Measurements from ENCODE around the gene CPLX3. TPM values are rescaled to one million over a fixed set of nuclear protein-coding genes. Genes with fewer than 3 reads are reported as not detected.
A peak's percentile ranks its signal among the peaks of the same experiment; 100 is the strongest.

CPLX3 gene
- total RNA-seq, 2 donors from 2014 or later: 0.15 to 0.19 TPM

GRCh38 chr15:74850393-74850792 lies 24.0 kb downstream of the CPLX3 start:
- Mint-ChIP-seq H3K9me3 (no peaks in the 10 kb centered on the region), H3K4me1 (peaks cover 2% of the 10 kb centered on the region), H3K27me3 (no peaks in the 10 kb centered on the region), H3K36me3 (ENCODE audit: low read depth) (peaks cover 88% of the 10 kb centered on the region), H3K27ac (no peak overlapping the region), H3K4me3 (no peak overlapping the region)
- no peak for ATAC-seq (replicated peaks)

GRCh38 chr15:74851960-74852359 lies 25.5 kb downstream of the CPLX3 start:
- Mint-ChIP-seq H3K27me3 (no peaks in the 10 kb centered on the region), H3K27ac (peak overlapping the region; percentile 52), H3K9me3 (no peaks in the 10 kb centered on the region), H3K4me3 (no peak overlapping the region), H3K4me1 (peaks cover 3% of the 10 kb centered on the region), H3K36me3 (ENCODE audit: low read depth) (peaks cover 74% of the 10 kb centered on the region)
- ATAC-seq (replicated peaks): no peak

- no peak for ATAC-seq (replicated peaks)
- peaks cover 14% of the 10 kb centered on the region for H3K4me1 Mint-ChIP-seq
- no peaks in the 10 kb centered on the region for H3K27me3 Mint-ChIP-seq
- no peaks in the 10 kb centered on the region for H3K9me3 Mint-ChIP-seq
- H3K27ac Mint-ChIP-seq: no peak overlapping the region
- H3K36me3 Mint-ChIP-seq (ENCODE audit: low read depth): peaks cover 67% of the 10 kb centered on the region
- H3K4me3 Mint-ChIP-seq: no peak overlapping the region
Measured at GRCh38 chr15:74854453-74855022, 28.1 kb downstream of the CPLX3 start.

- H3K36me3 Mint-ChIP-seq (ENCODE audit: low read depth): peaks cover 56% of the 10 kb centered on the region
- peak overlapping the region; percentile 84 for H3K27ac Mint-ChIP-seq
- no peaks in the 10 kb centered on the region for H3K9me3 Mint-ChIP-seq
- no peaks in the 10 kb centered on the region for H3K27me3 Mint-ChIP-seq
- peaks cover 14% of the 10 kb centered on the region for H3K4me1 Mint-ChIP-seq
- H3K4me3 Mint-ChIP-seq: no peak overlapping the region
- no peak for ATAC-seq (replicated peaks)
Measured at GRCh38 chr15:74855857-74856256, 29.4 kb downstream of the CPLX3 start.

- Mint-ChIP-seq H3K27me3 (no peaks in the 10 kb centered on the region), H3K27ac (peak overlapping the region; percentile 84), H3K4me3 (no peak overlapping the region), H3K9me3 (no peaks in the 10 kb centered on the region), H3K4me1 (peaks cover 14% of the 10 kb centered on the region), H3K36me3 (ENCODE audit: low read depth) (peaks cover 49% of the 10 kb centered on the region)
- ATAC-seq (replicated peaks): no peak
Measured at GRCh38 chr15:74856537-74856936, 30.1 kb downstream of the CPLX3 start.

GRCh38 chr15:74857082-74857655 lies 30.7 kb downstream of the CPLX3 start:
- peak; percentile 40 for ATAC-seq (replicated peaks)
- no peaks in the 10 kb centered on the region for H3K27me3 Mint-ChIP-seq
- no peak overlapping the region for H3K4me3 Mint-ChIP-seq

DNA sequence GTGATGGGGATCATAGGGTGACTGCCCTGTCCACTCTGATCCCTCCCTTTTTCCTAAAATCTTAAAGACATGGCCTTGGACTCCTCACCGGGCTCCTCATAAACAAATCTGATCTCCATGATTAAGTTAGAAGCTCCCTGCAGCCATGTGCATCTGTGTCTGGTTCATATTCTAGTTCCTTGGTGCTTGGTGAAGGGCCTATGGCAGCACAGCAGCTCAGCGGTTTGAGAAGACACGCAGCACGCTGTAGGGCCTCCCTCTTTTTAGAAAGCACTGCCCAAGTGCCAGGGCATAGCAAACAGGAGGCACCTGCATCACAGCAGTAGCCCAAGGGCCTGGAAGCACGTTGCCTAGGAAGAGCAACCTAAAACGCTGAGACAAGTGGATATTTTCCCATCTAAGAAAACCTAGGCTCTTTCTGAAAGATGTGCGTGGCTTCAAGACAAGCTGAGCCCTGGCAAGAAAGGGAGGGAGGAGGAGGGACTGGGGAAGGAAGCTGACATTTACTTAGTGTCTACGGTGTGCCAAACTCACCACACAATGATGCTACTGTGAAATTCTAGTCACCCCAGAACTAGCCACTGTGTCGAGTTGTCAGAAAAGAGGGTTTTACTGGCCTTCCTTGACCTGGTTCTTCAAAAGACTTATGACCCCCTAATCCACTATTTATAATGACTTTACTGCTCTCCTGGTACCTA lies 31.4 kb downstream of the CPLX3 start:
- Mint-ChIP-seq H3K36me3 (ENCODE audit: low read depth) (peaks cover 36% of the 10 kb centered on the region), H3K27ac (peak overlapping the region; percentile 84), H3K4me1 (peaks cover 14% of the 10 kb centered on the region), H3K4me3 (peak overlapping the region; percentile 45), H3K27me3 (no peaks in the 10 kb centered on the region), H3K9me3 (no peaks in the 10 kb centered on the region)
- ATAC-seq (replicated peaks): peak; percentile 83

More at GRCh38 chr15:74857082-74857655, 30.7 kb downstream of the CPLX3 start:
- H3K4me1 Mint-ChIP-seq: peaks cover 14% of the 10 kb centered on the region
- peak overlapping the region; percentile 84 for H3K27ac Mint-ChIP-seq
- peaks cover 43% of the 10 kb centered on the region for H3K36me3 Mint-ChIP-seq (ENCODE audit: low read depth)
- no peaks in the 10 kb centered on the region for H3K9me3 Mint-ChIP-seq

DNA sequence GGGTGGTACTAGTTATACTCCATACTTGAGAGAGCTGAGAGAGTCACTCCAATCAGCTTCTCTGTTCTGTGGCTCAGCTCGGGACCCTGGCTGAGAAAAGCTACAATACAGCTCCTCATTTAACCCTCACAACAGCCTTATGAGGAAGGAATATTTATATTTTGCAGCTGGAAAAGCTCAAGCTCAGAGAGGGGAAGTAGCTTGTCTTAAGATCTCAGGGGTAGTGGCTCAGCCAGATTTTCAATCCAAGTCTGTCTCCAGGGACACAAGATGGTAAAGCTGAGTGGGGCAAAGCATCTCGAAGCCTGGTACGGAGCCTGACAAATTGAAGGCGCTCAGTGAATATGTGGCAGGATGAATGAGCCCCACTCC lies 31.9 kb downstream of the CPLX3 start:
- peaks cover 31% of the 10 kb centered on the region for H3K36me3 Mint-ChIP-seq (ENCODE audit: low read depth)
- H3K27ac Mint-ChIP-seq: peak overlapping the region; percentile 84
- H3K9me3 Mint-ChIP-seq: no peaks in the 10 kb centered on the region
- H3K4me1 Mint-ChIP-seq: peaks cover 14% of the 10 kb centered on the region
- peak overlapping the region; percentile 45 for H3K4me3 Mint-ChIP-seq
- no peak for ATAC-seq (replicated peaks)
- H3K27me3 Mint-ChIP-seq: no peaks in the 10 kb centered on the region

DNA sequence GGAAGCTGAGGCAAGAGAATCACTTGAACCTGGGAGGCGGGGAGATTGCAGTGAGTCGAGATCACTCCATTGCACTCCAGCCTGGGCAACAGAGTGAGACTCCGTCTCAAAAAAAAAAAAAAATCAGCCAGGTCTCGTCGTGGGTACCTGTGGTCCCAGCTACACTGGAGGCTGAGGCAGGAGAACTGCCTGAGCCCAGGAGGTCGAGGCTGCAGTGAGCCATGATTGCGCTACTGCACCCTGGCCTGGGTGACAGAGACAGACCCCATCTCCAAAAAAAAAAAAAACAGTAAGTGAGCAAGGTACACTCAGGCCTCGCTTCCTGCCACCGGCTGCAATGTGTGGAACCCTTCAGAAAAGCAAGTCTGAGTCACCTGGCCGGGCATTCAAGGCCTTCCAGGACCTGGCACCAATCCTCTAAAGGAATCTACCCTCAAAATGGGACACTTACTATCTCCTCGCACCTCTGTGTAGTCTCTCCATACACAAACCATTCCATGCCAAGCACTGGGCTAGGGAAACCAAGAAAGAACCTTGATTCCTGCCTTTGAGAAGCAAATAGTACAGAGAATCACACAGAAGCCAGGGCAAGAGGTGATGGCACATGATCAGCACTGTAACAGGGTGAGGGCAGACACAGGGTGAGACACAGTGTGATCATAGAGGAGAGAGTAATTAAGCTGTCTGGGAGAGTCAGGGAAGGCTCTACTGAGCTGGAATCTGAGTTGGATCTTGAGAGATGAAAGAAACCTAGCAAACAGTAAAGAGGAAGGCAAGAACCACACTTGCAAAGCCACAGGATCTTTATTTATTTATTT lies 37.0 kb downstream of the CPLX3 start:
- Mint-ChIP-seq H3K27ac (peak overlapping the region; percentile 51), H3K36me3 (ENCODE audit: low read depth) (peaks cover 52% of the 10 kb centered on the region), H3K9me3 (no peaks in the 10 kb centered on the region), H3K27me3 (no peaks in the 10 kb centered on the region), H3K4me3 (peak overlapping the region; percentile 7), H3K4me1 (peaks cover 43% of the 10 kb centered on the region)
- peak; percentile 67 for ATAC-seq (replicated peaks)

DNA sequence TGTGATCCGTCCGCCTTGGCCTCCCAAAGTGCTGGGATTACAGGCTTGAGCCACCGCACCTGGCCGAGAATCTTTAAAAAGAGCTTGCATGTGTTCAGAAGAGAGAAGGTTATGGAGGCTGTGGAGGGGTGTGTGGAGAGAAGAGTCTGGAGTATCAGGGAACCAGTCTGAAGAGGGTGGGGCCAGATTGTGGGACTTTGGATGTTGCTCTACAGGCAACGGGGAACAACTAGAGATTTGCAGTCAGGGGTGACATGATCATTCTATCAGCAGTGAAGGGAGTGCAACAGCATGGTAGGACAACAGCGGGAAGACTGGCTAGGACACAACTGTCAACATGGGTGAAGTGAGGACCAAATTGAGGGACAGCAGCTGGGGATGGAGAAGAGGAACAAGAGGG lies 37.9 kb downstream of the CPLX3 start:
- peaks cover 42% of the 10 kb centered on the region for H3K4me1 Mint-ChIP-seq
- no peak for ATAC-seq (replicated peaks)
- H3K9me3 Mint-ChIP-seq: no peaks in the 10 kb centered on the region
- H3K36me3 Mint-ChIP-seq (ENCODE audit: low read depth): peaks cover 50% of the 10 kb centered on the region
- no peaks in the 10 kb centered on the region for H3K27me3 Mint-ChIP-seq
- H3K27ac Mint-ChIP-seq: peak overlapping the region; percentile 71
- no peak overlapping the region for H3K4me3 Mint-ChIP-seq

DNA sequence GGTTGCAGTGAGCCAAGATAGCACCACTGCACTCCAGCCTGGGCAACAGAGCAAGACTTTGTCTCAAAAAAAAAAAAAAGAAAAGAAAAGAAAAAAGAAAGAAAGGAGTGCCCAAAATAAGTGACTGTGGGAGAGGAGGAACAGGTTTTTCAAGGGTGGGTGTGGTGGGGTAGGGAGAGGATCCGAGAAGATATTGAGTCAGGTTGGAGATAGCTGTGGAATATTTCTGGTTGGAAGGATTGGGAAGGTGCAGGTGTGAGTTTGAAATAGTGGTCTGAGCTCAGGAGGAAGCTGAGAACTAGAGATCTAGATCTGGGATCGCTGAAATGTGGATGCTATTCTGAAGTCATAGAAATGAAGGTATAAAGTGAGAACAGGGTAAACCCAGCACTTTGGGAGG lies 38.9 kb downstream of the CPLX3 start:
- H3K4me3 Mint-ChIP-seq: peak overlapping the region; percentile 32
- H3K9me3 Mint-ChIP-seq: no peaks in the 10 kb centered on the region
- H3K4me1 Mint-ChIP-seq: peaks cover 51% of the 10 kb centered on the region
- ATAC-seq (replicated peaks): no peak
- no peaks in the 10 kb centered on the region for H3K27me3 Mint-ChIP-seq
- peak overlapping the region; percentile 90 for H3K27ac Mint-ChIP-seq
- peaks cover 54% of the 10 kb centered on the region for H3K36me3 Mint-ChIP-seq (ENCODE audit: low read depth)

GRCh38 chr15:74866090-74866489 lies 39.7 kb downstream of the CPLX3 start:
- H3K36me3 Mint-ChIP-seq (ENCODE audit: low read depth): peaks cover 62% of the 10 kb centered on the region
- H3K4me1 Mint-ChIP-seq: peaks cover 58% of the 10 kb centered on the region
- H3K4me3 Mint-ChIP-seq: peak overlapping the region; percentile 32
- no peak for ATAC-seq (replicated peaks)
- H3K27ac Mint-ChIP-seq: peak overlapping the region; percentile 90
- no peaks in the 10 kb centered on the region for H3K27me3 Mint-ChIP-seq
- H3K9me3 Mint-ChIP-seq: no peaks in the 10 kb centered on the region

- Mint-ChIP-seq H3K36me3 (ENCODE audit: low read depth) (peaks cover 68% of the 10 kb centered on the region), H3K4me1 (peaks cover 61% of the 10 kb centered on the region), H3K9me3 (no peaks in the 10 kb centered on the region), H3K4me3 (peak overlapping the region; percentile 97), H3K27ac (peak overlapping the region; percentile 80), H3K27me3 (no peaks in the 10 kb centered on the region)
- ATAC-seq (replicated peaks): no peak
Measured at GRCh38 chr15:74867466-74868038, 41.1 kb downstream of the CPLX3 start.

GRCh38 chr15:74868059-74868458 lies 41.6 kb downstream of the CPLX3 start:
- H3K4me1 Mint-ChIP-seq: peaks cover 64% of the 10 kb centered on the region
- peak overlapping the region; percentile 97 for H3K4me3 Mint-ChIP-seq
- peak overlapping the region; percentile 80 for H3K27ac Mint-ChIP-seq
- H3K36me3 Mint-ChIP-seq (ENCODE audit: low read depth): peaks cover 73% of the 10 kb centered on the region
- no peaks in the 10 kb centered on the region for H3K9me3 Mint-ChIP-seq
- H3K27me3 Mint-ChIP-seq: no peaks in the 10 kb centered on the region
- peak; percentile 6 for ATAC-seq (replicated peaks)

All from activated T-helper 17 cell treated with anti-CD3 and anti-CD28 coated beads, Interleukin-2, amount 50 U/mL, for 72 hours (primary cell).